Loucy (cell line): ENCODE results near the gene NPB.

ENCODE experiments used
- EZH2phosphoT487 ChIP-seq: fragments of 200-600 bp; IDR thresholded peaks from 2 replicates; pipeline ENCODE4 v1.6.1; 2018; ENCODE audit warnings: antibody characterized with exemption, mild to moderate bottlenecking, moderate library complexity, borderline replicate concordance
- TF ChIP-seq, protein P1 (sequence below): fragments of 200-600 bp; sonication (generic); conservative IDR thresholded peaks from 2 replicates; pipeline ENCODE4 v1.5.1; 2014; ENCODE audit warnings: mild to moderate bottlenecking, antibody characterized with exemption, low read length

- TF ChIP-seq, protein P1, sequence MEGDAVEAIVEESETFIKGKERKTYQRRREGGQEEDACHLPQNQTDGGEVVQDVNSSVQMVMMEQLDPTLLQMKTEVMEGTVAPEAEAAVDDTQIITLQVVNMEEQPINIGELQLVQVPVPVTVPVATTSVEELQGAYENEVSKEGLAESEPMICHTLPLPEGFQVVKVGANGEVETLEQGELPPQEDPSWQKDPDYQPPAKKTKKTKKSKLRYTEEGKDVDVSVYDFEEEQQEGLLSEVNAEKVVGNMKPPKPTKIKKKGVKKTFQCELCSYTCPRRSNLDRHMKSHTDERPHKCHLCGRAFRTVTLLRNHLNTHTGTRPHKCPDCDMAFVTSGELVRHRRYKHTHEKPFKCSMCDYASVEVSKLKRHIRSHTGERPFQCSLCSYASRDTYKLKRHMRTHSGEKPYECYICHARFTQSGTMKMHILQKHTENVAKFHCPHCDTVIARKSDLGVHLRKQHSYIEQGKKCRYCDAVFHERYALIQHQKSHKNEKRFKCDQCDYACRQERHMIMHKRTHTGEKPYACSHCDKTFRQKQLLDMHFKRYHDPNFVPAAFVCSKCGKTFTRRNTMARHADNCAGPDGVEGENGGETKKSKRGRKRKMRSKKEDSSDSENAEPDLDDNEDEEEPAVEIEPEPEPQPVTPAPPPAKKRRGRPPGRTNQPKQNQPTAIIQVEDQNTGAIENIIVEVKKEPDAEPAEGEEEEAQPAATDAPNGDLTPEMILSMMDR: no peak
- no peak for TF ChIP-seq EZH2phosphoT487
These were observed 11.5 kb downstream of the NPB start for GRCh38 chr17:81913394-81914102.
